HFF-Myc (cell line): Measurements from ENCODE around the gene DPP10.
"Not testable (repeated sequence)": the region's sequence is repeated elsewhere in the genome, so short reads cannot be mapped to it uniquely, and the experiment has no call there.

Experiments used
- DNase-seq: peaks from one replicate; pipeline ENCODE4 v3.0.0-alpha.2; 2011; ENCODE audit warnings: low read depth; ENCODE audit errors: extremely low read depth
- H3K4me3 ChIP-seq: replicated peaks from 2 replicates; pipeline ENCODE4 v1.5.1; 2011; ENCODE audit warnings: low read depth, mild to moderate bottlenecking, control low read depth, low read length
- TF ChIP-seq, protein P1 (sequence below): IDR thresholded peaks from 2 replicates; pipeline ENCODE4 v1.5.1; 2012; ENCODE audit warnings: mild to moderate bottlenecking, low read depth, low read length, control low read depth; ENCODE audit errors: missing control alignments

DPP10 gene

DNA sequence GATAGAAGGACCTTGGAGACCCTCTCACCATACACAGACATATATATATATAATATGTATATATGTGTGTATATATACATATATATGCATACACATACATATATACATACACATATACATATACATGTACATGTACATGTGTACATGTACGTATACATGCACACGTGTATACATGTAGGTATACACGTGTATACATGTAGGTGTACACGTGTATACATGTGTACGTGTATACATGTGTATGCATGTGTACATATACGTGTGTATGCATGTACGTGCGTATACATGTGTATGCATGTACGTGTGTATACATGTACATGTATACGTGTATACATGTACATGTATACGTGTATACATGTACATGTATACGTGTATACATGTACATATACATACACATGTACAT lies 54.5 kb downstream of the DPP10 start:
- H3K4me3 ChIP-seq, result no peak overlapping the region
- TF ChIP-seq, protein P1, sequence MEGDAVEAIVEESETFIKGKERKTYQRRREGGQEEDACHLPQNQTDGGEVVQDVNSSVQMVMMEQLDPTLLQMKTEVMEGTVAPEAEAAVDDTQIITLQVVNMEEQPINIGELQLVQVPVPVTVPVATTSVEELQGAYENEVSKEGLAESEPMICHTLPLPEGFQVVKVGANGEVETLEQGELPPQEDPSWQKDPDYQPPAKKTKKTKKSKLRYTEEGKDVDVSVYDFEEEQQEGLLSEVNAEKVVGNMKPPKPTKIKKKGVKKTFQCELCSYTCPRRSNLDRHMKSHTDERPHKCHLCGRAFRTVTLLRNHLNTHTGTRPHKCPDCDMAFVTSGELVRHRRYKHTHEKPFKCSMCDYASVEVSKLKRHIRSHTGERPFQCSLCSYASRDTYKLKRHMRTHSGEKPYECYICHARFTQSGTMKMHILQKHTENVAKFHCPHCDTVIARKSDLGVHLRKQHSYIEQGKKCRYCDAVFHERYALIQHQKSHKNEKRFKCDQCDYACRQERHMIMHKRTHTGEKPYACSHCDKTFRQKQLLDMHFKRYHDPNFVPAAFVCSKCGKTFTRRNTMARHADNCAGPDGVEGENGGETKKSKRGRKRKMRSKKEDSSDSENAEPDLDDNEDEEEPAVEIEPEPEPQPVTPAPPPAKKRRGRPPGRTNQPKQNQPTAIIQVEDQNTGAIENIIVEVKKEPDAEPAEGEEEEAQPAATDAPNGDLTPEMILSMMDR, result no peak
- DNase-seq, result no peak

DNA sequence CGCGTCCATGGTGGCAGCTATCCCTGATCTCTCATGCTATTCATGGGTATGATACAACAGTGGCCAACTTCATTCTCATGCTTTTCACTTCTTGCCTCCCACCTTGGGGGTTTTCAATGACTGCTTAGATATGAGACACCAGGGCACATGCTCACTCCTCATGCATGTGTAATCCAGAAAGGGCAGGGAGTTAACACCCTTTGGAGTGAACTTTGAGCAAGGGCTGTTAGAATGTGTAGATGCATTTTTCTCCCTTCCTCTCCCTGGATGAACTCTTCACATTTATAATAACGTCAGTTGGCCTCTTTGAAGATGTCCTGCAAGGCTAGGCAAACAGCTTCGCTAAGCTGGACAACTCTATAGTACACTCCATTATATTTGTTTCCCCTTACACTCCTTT lies 56.7 kb downstream of the DPP10 start:
- H3K4me3 ChIP-seq, result no peak overlapping the region
- TF ChIP-seq, protein P1, result no peak
- no peak for DNase-seq

DNA sequence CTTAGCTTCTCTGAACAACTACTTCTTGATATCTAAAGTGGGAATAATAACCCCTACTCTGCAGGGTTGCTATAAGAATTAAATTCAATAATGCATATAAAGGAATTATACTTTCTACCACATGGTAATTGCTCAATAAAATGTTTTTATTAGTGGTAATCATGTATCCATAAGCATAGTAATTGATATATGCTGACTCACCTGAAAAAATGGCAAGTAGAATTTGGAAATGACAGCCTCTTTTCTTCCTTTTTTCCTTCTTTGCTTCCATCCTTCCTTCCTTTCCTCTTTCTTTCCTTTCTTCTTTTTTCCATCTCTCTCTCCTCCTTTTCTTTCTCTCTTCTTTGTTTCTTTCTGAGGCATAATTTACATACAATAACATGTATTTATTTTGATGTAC lies 65.3 kb downstream of the DPP10 start:
- TF ChIP-seq, protein P1, result no peak
- no peak for DNase-seq
- H3K4me3 ChIP-seq, result no peak overlapping the region

DNA sequence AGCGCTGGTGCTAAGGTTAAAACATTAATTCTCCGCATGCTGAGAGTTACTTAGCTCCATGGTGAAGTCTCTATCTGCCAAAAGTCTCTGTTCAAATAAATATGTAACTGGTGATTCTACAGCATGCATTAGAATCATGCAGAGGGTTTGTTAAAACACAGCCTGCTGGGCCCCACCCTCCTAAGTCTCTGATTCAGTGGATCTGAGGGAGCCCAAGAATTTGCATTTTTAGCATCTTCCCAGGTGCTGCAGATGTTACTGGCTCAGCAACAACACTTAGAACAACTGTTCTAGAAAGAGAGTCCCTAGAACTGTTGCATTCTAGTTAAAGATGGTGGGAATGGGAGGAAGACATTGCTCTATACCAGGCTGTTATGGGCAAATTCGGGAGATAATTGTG lies 73.4 kb downstream of the DPP10 start:
- TF ChIP-seq, protein P1, result no peak

DNA sequence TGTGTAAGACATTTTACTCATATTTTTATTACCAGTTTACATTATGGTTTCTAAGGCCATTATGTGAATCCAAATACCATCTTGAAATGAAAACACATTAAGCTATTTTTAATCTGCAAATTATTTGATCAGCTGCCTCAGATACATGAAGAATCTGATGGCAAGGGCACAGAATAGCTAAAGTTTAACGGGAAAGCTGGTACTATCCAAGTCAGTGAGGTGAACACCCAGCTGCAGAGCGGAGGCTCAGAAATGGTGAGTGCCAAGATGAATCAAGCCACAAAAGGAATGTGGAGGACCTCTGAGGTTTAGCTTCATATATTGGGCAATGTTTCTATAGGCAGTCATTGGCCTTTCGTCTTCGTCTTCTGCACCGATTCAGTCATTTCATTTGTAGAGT lies 75.1 kb downstream of the DPP10 start:
- DNase-seq, result no peak
- TF ChIP-seq, protein P1, result no peak
- no peak overlapping the region for H3K4me3 ChIP-seq

More for the DNA sequence above, 73.4 kb downstream of the DPP10 start:
- DNase-seq, result no peak
- no peak overlapping the region for H3K4me3 ChIP-seq

DNA sequence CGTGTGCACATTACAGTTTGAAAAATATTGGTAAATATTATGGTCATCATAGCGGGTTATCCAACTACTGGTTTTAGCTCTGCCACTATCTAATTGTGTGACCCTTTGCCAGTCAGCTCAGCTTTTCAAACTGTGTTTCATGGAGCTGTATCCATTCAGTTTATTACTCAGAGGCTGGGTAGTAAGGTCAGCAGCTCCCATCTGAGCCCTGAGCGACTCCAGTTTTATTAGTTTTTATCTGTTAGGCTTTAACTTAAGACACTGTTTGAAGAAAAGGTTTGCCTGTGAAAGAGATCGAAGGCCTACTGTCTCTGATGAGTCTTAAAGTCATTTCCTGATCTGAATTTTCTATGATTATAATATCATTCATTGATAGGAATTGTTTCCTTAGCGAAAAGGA lies 76.3 kb downstream of the DPP10 start:
- H3K4me3 ChIP-seq, result no peak overlapping the region
- no peak for DNase-seq
- TF ChIP-seq, protein P1, result no peak

DNA sequence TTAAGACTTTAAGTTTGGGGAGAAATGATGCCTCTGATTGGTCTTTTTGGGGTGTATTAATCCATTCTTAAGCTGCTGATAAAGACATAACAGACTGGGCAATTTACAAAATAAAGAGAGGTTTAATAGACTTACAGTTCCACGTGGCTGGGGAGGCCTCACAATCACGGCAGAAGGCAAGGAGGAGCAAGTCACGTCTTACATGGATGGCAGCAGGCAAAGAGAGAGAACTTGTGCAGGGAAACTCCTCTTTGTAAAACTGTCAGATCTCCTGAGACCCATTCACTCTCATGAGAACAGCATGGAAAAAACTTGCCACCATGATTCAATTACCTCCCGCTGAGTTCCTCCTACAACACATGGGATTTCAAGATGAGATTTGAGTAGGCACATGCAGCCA lies 80.2 kb downstream of the DPP10 start:
- H3K4me3 ChIP-seq, DNase-seq: not testable (repeated sequence)
